GM06990 (cell line): ENCODE data around the gene IL22.

ENCODE experiments used
- DNase-seq: peaks from one replicate; pipeline ENCODE4 v3.0.0-alpha.2; 2011; ENCODE audit not compliant: insufficient read length; ENCODE audit errors: extremely low read depth
- H3K27me3 ChIP-seq: replicated peaks from 2 replicates; pipeline ENCODE4 v1.6.0; 2011; ENCODE audit warnings: low read length; ENCODE audit not compliant: control insufficient read depth, insufficient read depth
- H3K36me3 ChIP-seq: 2 replicates; pipeline ENCODE4 v1.5.1; 2011; ENCODE audit warnings: low read length; ENCODE audit not compliant: control insufficient read depth, insufficient read depth
- H3K4me3 ChIP-seq: replicated peaks from 2 replicates; pipeline ENCODE4 v1.5.1; 2011; ENCODE audit warnings: low read depth, mild to moderate bottlenecking, control low read depth, low read length
- CTCF ChIP-seq: IDR thresholded peaks from 2 replicates; pipeline ENCODE4 v1.5.1; 2011; ENCODE audit warnings: low read length, control low read depth, mild to moderate bottlenecking, inconsistent platforms; ENCODE audit not compliant: insufficient read depth, poor library complexity, severe bottlenecking

The IL22 gene

GRCh38 chr12:68234140-68234539, 19.3 kb downstream of the IL22 start:
- H3K4me3 ChIP-seq, result no peak overlapping the region
- no peak for DNase-seq
- no peaks in the 10 kb centered on the region for H3K27me3 ChIP-seq
- H3K36me3 ChIP-seq, result no peaks in the 10 kb centered on the region
- no peak for TF ChIP-seq CTCF

GRCh38 chr12:68233498-68233897, 19.9 kb downstream of the IL22 start:
- no peak for TF ChIP-seq CTCF
- no peak for DNase-seq
- H3K36me3 ChIP-seq, result no peaks in the 10 kb centered on the region
- no peak overlapping the region for H3K4me3 ChIP-seq
- no peaks in the 10 kb centered on the region for H3K27me3 ChIP-seq

- no peaks in the 10 kb centered on the region for H3K27me3 ChIP-seq
- TF ChIP-seq CTCF, result no peak
- DNase-seq, result no peak
- no peaks in the 10 kb centered on the region for H3K36me3 ChIP-seq
- H3K4me3 ChIP-seq, result no peak overlapping the region
These were observed 21.7 kb downstream of the IL22 start for GRCh38 chr12:68231691-68232090.

GRCh38 chr12:68231229-68231628, 22.2 kb downstream of the IL22 start:
- no peaks in the 10 kb centered on the region for H3K27me3 ChIP-seq
- DNase-seq, result no peak
- no peaks in the 10 kb centered on the region for H3K36me3 ChIP-seq
- no peak overlapping the region for H3K4me3 ChIP-seq
- TF ChIP-seq CTCF, result no peak

- TF ChIP-seq CTCF, result no peak
- H3K4me3 ChIP-seq, result no peak overlapping the region
- DNase-seq, result no peak
- H3K27me3 ChIP-seq, result no peaks in the 10 kb centered on the region
- no peaks in the 10 kb centered on the region for H3K36me3 ChIP-seq
These were observed 23.4 kb downstream of the IL22 start for GRCh38 chr12:68229956-68230355.

GRCh38 chr12:68227356-68227755, 26.0 kb downstream of the IL22 start:
- Histone ChIP-seq H3K27me3 (no peaks in the 10 kb centered on the region), H3K4me3 (no peak overlapping the region), H3K36me3 (no peaks in the 10 kb centered on the region)
- TF ChIP-seq CTCF, result no peak
- no peak for DNase-seq
